ENCODE results near the gene PREX1.

GRCh38 chr20:48849779-48850178 lies 22.0 kb upstream of the PREX1 start:
- no peak for TF ChIP-seq POLR2A (IDR thresholded peaks at IDR 0.05; ENCODE audit: low read depth, low read length)
- no peak for TF ChIP-seq CTCF (IDR thresholded peaks at IDR 0.05; ENCODE audit: extremely low read depth in 1 of 2, insufficient read depth in 1 of 2, low read depth in 1 of 2, low read length in 2 of 2)
- TF ChIP-seq EZH2 (IDR thresholded peaks at IDR 0.05; ENCODE audit: borderline replicate concordance, low read depth, low read length, severe bottlenecking) = no peak
- no peak for TF ChIP-seq POLR2AphosphoS5 (IDR thresholded peaks at IDR 0.05; ENCODE audit: insufficient read depth, low read depth, low read length)
- no peak for TF ChIP-seq MAX (IDR thresholded peaks at IDR 0.05; ENCODE audit: insufficient read depth, insufficient read length)
